ENCODE data around the gene METTL8. TPM values are rescaled to one million over a fixed set of nuclear protein-coding genes. Genes with fewer than 3 reads are reported as not detected.
A peak's percentile ranks its signal among the peaks of the same experiment; 100 is the strongest.

METTL8 gene
- total RNA-seq, 2 experiments from 2014 or later: 32.9 to 34.5 TPM

DNA sequence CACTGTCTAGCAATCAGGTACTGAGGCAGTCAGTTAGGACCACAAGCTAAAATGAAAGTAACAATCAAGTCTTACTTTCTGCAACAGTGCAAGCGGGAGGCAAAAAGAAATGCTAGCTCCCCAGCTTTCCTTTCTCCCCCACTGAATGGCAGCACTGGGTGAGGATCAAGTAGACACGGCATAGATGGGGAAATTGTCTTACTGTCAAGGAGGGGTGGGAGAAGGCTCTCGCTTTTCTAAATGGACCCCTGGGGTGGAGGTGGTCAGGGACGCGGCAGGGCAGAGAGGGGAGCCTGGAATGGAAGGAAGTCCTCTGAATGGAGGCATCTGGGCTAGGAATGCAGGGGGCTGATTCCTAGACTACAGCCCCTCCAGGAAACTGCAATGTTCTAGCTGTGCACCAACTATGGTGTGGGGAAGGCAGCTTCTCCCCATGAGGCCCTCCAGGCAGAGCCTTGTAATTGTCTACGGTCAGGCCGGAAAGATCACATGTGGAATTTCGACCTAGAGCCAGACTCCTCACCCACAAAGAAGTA lies 24.3 kb downstream of the METTL8 start:
- intact Hi-C loops (cut with micrococcal nuclease): no loop called here
- H3K4me3 Mint-ChIP-seq: peak overlapping the region; percentile 38
- CTCF ChIA-PET: interaction anchor here (0.6 to 1.2 kb wide), 5 partner anchors 13 to 322 kb away, joined by 3 to 4 read pairs (median 3); no protein-coding TSS in a partner anchor
- no peak overlapping the region for H3K27ac Mint-ChIP-seq
- H3K36me3 Mint-ChIP-seq (ENCODE audit: low read depth): peaks cover 16% of the 10 kb centered on the region
- no peaks in the 10 kb centered on the region for H3K9me3 Mint-ChIP-seq
- peaks cover 20% of the 10 kb centered on the region for H3K4me1 Mint-ChIP-seq (ENCODE audit: low read depth)
- DNase-seq: no peak
- no peaks in the 10 kb centered on the region for H3K27me3 Mint-ChIP-seq (ENCODE audit: low read depth)

DNA sequence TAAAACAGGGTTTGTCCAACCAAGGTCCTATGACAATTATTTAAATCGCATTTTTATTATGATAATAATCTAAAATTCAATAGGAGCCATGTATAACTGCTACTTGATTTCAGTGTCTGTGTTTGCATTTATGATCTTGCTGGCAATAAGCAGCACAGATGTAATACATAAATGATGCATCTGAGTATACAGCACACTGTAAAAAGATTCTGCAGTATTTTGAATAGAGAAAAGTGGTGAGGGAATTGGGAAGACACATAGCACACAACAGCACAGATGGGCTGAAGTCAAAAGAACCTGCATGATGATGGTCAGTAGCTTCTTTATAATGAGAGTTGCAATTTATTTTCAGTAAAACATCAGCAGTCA lies 26.1 kb downstream of the METTL8 start:
- H3K27ac Mint-ChIP-seq: no peak overlapping the region
- no peak for DNase-seq
- H3K4me1 Mint-ChIP-seq (ENCODE audit: low read depth): peaks cover 31% of the 10 kb centered on the region
- intact Hi-C loops (cut with micrococcal nuclease): no loop called here
- CTCF ChIA-PET: interaction anchor here (0.6 kb wide), 1 partner anchor 568 kb away, joined by 3 read pairs; no protein-coding TSS in a partner anchor
- H3K27me3 Mint-ChIP-seq (ENCODE audit: low read depth): no peaks in the 10 kb centered on the region
- H3K4me3 Mint-ChIP-seq: no peak overlapping the region
- H3K9me3 Mint-ChIP-seq: no peaks in the 10 kb centered on the region
- peaks cover 14% of the 10 kb centered on the region for H3K36me3 Mint-ChIP-seq (ENCODE audit: low read depth)

DNA sequence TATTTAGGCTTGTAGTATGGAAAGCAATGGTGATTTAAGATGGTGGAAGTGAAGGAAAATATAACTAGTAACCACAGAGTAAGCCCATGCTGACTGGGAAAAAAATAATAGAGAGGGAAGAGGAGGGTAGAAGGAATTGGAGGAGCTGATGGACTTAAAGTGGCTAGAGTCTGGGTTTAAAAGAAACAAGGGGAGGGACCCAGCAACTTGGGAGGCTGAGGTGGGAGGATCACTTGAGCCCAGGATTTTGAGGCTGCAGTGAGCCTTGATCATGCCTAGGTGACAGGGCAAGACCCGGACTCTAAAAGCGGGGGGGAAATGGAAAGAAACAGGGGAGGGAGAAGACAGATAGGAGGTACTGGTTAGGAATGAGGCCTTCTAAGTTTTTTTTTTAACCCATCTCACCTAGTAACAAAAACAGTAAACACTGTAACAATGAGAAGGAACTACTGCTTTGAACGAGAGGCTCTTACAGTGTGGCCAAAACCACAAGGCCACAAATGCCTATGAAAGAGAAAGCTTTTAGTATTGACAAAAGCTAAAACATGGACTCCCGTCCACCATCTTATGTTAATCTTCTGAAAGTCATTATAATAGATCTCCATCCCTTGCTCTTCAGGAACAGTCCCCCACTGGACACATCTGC lies 26.6 kb downstream of the METTL8 start:
- CTCF ChIA-PET: interaction anchor here (0.6 kb wide), 1 partner anchor 567 kb away, joined by 3 read pairs; no protein-coding TSS in a partner anchor
- H3K9me3 Mint-ChIP-seq: peaks cover 1% of the 10 kb centered on the region
- peaks cover 33% of the 10 kb centered on the region for H3K4me1 Mint-ChIP-seq (ENCODE audit: low read depth)
- no peak overlapping the region for H3K4me3 Mint-ChIP-seq
- H3K27me3 Mint-ChIP-seq (ENCODE audit: low read depth): no peaks in the 10 kb centered on the region
- intact Hi-C loops (cut with micrococcal nuclease): no loop called here
- DNase-seq: no peak
- H3K36me3 Mint-ChIP-seq (ENCODE audit: low read depth): peaks cover 14% of the 10 kb centered on the region
- H3K27ac Mint-ChIP-seq: no peak overlapping the region

DNA sequence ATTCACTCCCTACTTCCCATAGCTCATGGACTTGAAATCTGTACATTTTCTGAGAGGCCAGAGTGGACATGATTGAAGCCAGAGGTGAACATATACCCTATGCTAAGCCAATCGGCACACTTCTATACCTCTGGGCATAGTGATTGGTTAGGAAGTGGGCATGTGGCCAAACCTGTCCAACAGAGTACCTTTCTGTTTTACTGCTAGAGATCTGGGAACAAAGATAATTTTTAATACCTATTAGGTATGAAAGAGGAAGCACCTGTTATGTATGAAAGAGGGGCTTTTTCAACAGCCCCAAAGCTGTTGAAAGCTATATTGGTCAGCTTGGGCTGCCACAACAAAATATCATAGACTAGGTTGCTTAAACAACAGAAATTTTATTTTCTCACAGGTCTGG lies 27.7 kb downstream of the METTL8 start:
- Mint-ChIP-seq H3K4me3 (no peak overlapping the region), H3K27me3 (ENCODE audit: low read depth) (no peaks in the 10 kb centered on the region), H3K9me3 (peaks cover 6% of the 10 kb centered on the region), H3K36me3 (ENCODE audit: low read depth) (peaks cover 20% of the 10 kb centered on the region), H3K4me1 (ENCODE audit: low read depth) (peaks cover 29% of the 10 kb centered on the region), H3K27ac (no peak overlapping the region)
- CTCF ChIA-PET: interaction anchor here (0.5 to 0.7 kb wide), 2 partner anchors 10 to 83 kb away, joined by 3 to 6 read pairs; no protein-coding TSS in a partner anchor
- DNase-seq: no peak
- intact Hi-C loops (cut with micrococcal nuclease): no loop called here

DNA sequence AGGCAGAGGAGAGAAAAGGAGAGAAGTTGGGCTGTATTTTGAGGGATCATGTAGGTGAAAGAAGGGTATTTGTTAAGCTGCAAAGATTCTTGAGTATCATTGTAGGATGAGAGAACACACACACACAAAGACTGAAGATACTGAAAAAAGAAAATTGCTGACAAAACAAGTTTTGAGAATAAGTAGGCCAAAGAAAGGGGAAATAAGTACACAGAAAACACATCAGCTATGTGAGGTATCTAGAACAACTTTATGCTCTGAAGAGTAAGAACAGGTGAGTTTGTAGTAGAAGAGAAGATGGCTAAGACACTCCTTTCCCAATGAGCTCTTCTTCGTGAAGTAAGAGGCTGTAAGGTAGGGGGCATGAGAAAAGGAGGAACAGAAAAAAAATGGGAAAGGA lies 28.2 kb downstream of the METTL8 start:
- CTCF ChIA-PET: interaction anchor here (0.5 to 0.7 kb wide), 4 partner anchors 11 to 226 kb away, joined by 3 to 6 read pairs (median 4); no protein-coding TSS in a partner anchor
- intact Hi-C loops (cut with micrococcal nuclease): no loop called here

DNA sequence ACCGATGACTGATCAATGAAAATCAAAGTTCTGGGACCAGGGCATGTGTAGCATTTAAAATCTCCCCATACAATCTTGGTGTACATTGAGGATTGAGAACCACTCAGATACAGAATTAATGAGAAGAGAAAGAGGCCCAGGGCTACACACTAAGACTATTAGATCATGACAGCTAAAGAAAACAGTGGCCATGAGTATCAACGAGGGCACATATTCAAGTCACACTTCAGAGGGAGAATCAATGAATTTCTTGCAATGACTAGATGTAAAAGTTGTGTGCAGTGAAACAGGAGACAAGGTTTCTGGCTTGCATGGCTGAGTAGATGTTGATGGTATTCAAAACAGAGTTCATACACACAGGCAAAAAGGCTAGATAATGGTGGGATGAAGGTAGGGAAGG lies 29.1 kb downstream of the METTL8 start:
- Mint-ChIP-seq H3K27me3 (ENCODE audit: low read depth) (no peaks in the 10 kb centered on the region), H3K4me3 (no peak overlapping the region), H3K27ac (no peak overlapping the region), H3K9me3 (peaks cover 6% of the 10 kb centered on the region), H3K4me1 (ENCODE audit: low read depth) (peaks cover 29% of the 10 kb centered on the region), H3K36me3 (ENCODE audit: low read depth) (peaks cover 20% of the 10 kb centered on the region)
- CTCF ChIA-PET: no interaction called here
- intact Hi-C loops (cut with micrococcal nuclease): no loop called here
- no peak for DNase-seq

More for the DNA sequence above, 28.2 kb downstream of the METTL8 start:
- Mint-ChIP-seq H3K4me3 (no peak overlapping the region), H3K27ac (no peak overlapping the region), H3K36me3 (ENCODE audit: low read depth) (peaks cover 20% of the 10 kb centered on the region), H3K9me3 (peaks cover 6% of the 10 kb centered on the region), H3K27me3 (ENCODE audit: low read depth) (no peaks in the 10 kb centered on the region), H3K4me1 (ENCODE audit: low read depth) (peaks cover 29% of the 10 kb centered on the region)
- DNase-seq: no peak

DNA sequence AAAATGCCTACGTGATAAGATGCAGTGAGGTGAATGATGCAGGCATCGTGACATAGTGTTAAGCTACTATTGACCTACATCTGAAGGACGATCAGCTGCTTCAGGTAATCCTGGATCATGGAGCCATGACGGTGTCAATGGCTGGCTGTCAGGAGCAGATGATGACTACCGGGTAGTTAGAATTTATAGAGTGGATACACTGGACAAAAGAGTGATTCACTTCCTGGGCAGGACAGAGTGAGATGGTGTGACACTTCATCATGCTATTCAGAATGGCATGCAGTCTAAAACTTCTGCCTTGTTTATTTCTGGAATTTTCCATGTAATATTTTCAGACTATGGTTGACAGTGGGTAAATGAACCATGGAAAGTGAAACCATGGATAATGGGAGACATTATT lies 29.5 kb downstream of the METTL8 start:
- intact Hi-C loops (cut with micrococcal nuclease): no loop called here
- no peak for DNase-seq
- Mint-ChIP-seq H3K4me1 (ENCODE audit: low read depth) (peaks cover 24% of the 10 kb centered on the region), H3K36me3 (ENCODE audit: low read depth) (peaks cover 20% of the 10 kb centered on the region), H3K9me3 (peaks cover 6% of the 10 kb centered on the region), H3K27me3 (ENCODE audit: low read depth) (no peaks in the 10 kb centered on the region), H3K4me3 (no peak overlapping the region), H3K27ac (no peak overlapping the region)
- CTCF ChIA-PET: no interaction called here

DNA sequence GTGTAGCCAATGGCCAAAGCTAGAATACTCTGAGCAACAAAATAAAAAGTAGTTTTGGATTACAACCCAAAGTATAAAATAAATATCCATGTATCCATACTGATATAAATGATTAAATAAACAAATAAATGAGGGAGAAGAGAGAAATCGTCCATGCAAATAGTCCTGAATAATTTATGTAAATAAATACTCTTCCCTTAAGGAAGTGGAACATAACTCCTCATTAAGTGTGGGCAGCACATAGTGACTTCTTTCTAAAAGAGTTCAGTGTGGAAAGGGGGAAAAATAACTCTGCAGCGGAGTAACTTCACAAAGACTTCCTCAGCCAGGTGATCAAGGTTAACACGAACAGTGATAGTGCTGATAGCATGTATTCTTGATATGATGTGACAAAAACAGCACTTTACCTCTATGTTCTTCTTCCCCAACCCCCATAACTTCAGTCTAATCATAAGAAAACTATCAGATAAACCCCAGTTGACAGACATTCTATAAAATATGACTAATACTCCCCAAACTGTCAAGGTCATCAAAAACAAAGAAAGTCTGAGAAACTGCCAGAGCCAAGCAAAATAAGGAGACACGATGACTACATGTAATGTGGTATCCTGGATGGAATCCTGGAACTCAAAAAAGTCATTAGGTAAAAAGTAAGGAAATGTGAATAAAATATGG lies 30.7 kb downstream of the METTL8 start:
- Mint-ChIP-seq H3K9me3 (peaks cover 6% of the 10 kb centered on the region), H3K4me1 (ENCODE audit: low read depth) (peaks cover 31% of the 10 kb centered on the region), H3K4me3 (no peak overlapping the region), H3K36me3 (ENCODE audit: low read depth) (peaks cover 20% of the 10 kb centered on the region), H3K27ac (no peak overlapping the region), H3K27me3 (ENCODE audit: low read depth) (no peaks in the 10 kb centered on the region)
- DNase-seq: no peak
- CTCF ChIA-PET: no interaction called here
- intact Hi-C loops (cut with micrococcal nuclease): no loop called here

DNA sequence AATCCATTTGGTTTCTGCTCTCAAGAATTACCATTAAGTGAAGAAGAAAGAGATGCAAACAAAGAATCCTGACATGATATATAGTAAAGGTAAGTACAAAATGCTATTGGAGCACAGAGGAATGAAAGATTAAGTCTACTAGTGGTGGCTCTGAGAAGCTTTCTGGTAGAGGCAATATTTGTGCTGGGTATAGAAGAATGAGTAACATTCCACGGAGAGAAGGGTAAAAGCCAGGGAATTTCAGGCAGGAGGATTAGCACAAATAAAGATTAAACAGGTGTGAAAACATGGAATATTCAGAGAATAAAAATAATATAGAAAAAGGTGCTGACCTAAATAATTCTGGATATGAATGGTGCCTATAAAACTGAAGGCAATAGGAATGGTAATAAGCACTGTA lies 31.8 kb downstream of the METTL8 start:
- intact Hi-C loops (cut with micrococcal nuclease): no loop called here
- peaks cover 31% of the 10 kb centered on the region for H3K4me1 Mint-ChIP-seq (ENCODE audit: low read depth)
- peaks cover 23% of the 10 kb centered on the region for H3K36me3 Mint-ChIP-seq (ENCODE audit: low read depth)
- CTCF ChIA-PET: interaction anchor here (0.5 kb wide), 1 partner anchor 31 kb away, joined by 3 read pairs; no protein-coding TSS in a partner anchor
- DNase-seq: no peak
- H3K9me3 Mint-ChIP-seq: peaks cover 7% of the 10 kb centered on the region
- no peak overlapping the region for H3K4me3 Mint-ChIP-seq
- no peak overlapping the region for H3K27ac Mint-ChIP-seq
- H3K27me3 Mint-ChIP-seq (ENCODE audit: low read depth): no peaks in the 10 kb centered on the region

DNA sequence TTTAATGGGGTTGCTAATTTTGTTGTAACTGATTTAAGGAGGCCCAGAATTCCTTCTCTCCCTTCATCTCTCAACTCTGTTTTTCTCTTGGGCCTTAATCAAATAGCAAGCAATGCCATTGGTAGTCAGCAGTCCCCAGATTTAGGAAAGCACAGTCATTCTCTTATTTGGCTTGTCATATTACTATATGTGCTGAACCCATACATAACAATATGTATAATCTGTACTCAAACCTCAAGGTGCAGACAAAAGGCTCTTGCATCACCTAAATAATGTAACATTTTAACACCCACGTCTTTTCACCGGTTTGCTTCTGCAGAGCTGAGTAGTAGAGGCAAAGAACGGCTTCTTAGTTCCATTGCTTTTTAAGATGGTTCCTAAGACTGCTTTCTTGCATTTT lies 33.4 kb downstream of the METTL8 start:
- H3K4me3 Mint-ChIP-seq: no peak overlapping the region
- peaks cover 7% of the 10 kb centered on the region for H3K9me3 Mint-ChIP-seq
- H3K36me3 Mint-ChIP-seq (ENCODE audit: low read depth): peaks cover 19% of the 10 kb centered on the region
- no peak overlapping the region for H3K27ac Mint-ChIP-seq
- CTCF ChIA-PET: interaction anchor here (0.8 kb wide), 1 partner anchor 15 kb away, joined by 4 read pairs; no protein-coding TSS in a partner anchor
- no peaks in the 10 kb centered on the region for H3K27me3 Mint-ChIP-seq (ENCODE audit: low read depth)
- no peak for DNase-seq
- intact Hi-C loops (cut with micrococcal nuclease): no loop called here
- H3K4me1 Mint-ChIP-seq (ENCODE audit: low read depth): peaks cover 28% of the 10 kb centered on the region

DNA sequence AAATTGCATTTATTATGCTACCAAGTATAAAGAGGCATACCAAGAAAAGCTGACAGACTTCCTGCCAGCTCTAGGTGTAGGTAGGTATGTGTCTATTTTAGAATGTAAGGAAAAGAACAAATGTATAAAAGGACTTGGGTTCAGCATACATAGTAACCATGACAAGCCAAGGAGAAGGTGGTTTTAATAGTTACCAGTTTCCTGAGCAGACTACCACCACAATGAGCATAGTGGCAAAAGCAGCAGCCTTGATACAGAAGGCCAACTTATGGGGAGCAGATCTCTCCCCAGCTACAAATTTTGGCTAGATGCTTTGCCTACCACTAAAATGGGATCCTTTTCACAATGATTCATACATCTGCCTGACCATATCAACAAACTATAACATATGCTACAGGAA lies 34.5 kb downstream of the METTL8 start:
- DNase-seq: no peak
- Mint-ChIP-seq H3K27me3 (ENCODE audit: low read depth) (no peaks in the 10 kb centered on the region), H3K36me3 (ENCODE audit: low read depth) (peaks cover 15% of the 10 kb centered on the region), H3K27ac (no peak overlapping the region), H3K9me3 (peaks cover 7% of the 10 kb centered on the region), H3K4me1 (ENCODE audit: low read depth) (peaks cover 21% of the 10 kb centered on the region), H3K4me3 (no peak overlapping the region)
- CTCF ChIA-PET: interaction anchor here (0.6 to 0.9 kb wide), 3 partner anchors 17 to 309 kb away, joined by 3 read pairs; no protein-coding TSS in a partner anchor
- intact Hi-C loops (cut with micrococcal nuclease): no loop called here

DNA sequence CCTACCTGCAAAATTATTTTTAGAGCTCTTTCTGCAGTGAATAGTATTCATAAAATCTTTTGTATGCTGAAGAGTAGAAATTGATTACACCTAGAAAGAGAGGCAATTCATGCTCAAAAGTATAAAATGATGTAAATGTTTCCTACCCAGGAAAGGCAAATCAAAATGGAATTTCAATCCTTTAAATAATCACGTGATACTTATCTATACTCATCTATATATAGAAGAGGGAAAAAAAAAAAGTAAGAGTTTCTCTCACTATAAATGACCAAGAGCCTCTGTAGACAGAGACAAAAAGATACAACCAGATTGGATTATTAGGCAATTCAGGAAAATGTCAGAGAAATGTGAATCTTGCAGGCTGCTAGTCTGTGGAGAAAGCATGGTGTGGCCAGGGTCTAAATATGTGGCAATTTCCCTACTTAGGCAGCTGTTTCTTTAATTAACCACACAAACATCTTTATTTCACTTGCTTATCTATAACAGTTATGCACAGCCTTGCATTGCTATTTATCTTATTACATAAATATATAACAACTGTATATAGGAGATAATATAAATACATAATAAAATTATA lies 39.5 kb downstream of the METTL8 start:
- Mint-ChIP-seq H3K4me1 (ENCODE audit: low read depth) (peaks cover 23% of the 10 kb centered on the region), H3K27me3 (ENCODE audit: low read depth) (no peaks in the 10 kb centered on the region), H3K36me3 (ENCODE audit: low read depth) (peaks cover 14% of the 10 kb centered on the region), H3K27ac (no peak overlapping the region), H3K9me3 (peaks cover 2% of the 10 kb centered on the region), H3K4me3 (no peak overlapping the region)
- CTCF ChIA-PET: interaction anchor here (1.3 kb wide), 1 partner anchor 16 kb away, joined by 4 read pairs; no protein-coding TSS in a partner anchor
- intact Hi-C loops (cut with micrococcal nuclease): no loop called here
- DNase-seq: no peak
